CD4-positive, alpha-beta T cell (primary cell): ENCODE data around the gene LGSN. TPM values are rescaled to one million over a fixed set of nuclear protein-coding genes. Genes with fewer than 3 reads are reported as not detected.

Experiments
- ATAC-seq: fragments of 200-7000 bp; cut with Tn5 transposase; one replicate; pipeline ENCODE4 v1.10.0; 2022; ENCODE audit warnings: mild to moderate bottlenecking; ENCODE audit not compliant: poor library complexity
- CTCF ChIA-PET: fragments of 350-600 bp; sonication (Branson Sonifier 250); formaldehyde crosslinking; loops from one replicate; lab custom pipeline; 2021; ENCODE audit warnings: antibody characterized with exemption, inconsistent platforms; lab: Charles Lee
- POLR2A ChIA-PET: fragments of 350-600 bp; sonication (Branson Sonifier 250); formaldehyde crosslinking; loops from one replicate; lab custom pipeline; 2021; ENCODE audit warnings: antibody characterized with exemption, inconsistent platforms; lab: Charles Lee
- DNase-seq, 14 experiments: peaks; one replicate each; pipeline ENCODE4 v3.0.0-alpha.2; 2013 to 2020; ENCODE audit warnings: mixed read lengths in 2 of 14
- H3K27ac ChIP-seq, 2 donors: one replicate each; pipeline versions ENCODE4 v1.5.1 to v1.7.0; 2013; ENCODE audit warnings: low read length in 2 of 2, low read depth in 1 of 2, mild to moderate bottlenecking in 1 of 2
- H3K27me3 ChIP-seq, 2 experiments: 1 replicate in 1 of 2; 2 replicates in 1 of 2; pipeline versions ENCODE4 v1.6.1 to v1.7.0; 2013; ENCODE audit warnings: low read length in 2 of 2, control low read depth in 1 of 2, mild to moderate bottlenecking in 1 of 2, moderate library complexity in 1 of 2; ENCODE audit not compliant: insufficient read depth in 2 of 2, control insufficient read depth in 1 of 2
- H3K36me3 ChIP-seq: one replicate; pipeline ENCODE4 v1.6.1; 2013; ENCODE audit warnings: low read length, control low read depth; ENCODE audit not compliant: insufficient read depth
- H3K4me1 ChIP-seq: one replicate; pipeline ENCODE4 v1.6.1; 2013; ENCODE audit warnings: low read length, control low read depth; ENCODE audit not compliant: insufficient read depth
- H3K4me3 ChIP-seq: one replicate; pipeline ENCODE4 v1.5.1; 2013; ENCODE audit warnings: mild to moderate bottlenecking, low read length, moderate library complexity
- H3K9me3 ChIP-seq, 2 experiments: 1 replicate in 1 of 2; 2 replicates in 1 of 2; pipeline versions ENCODE4 v1.6.1 to v1.7.0; 2013; ENCODE audit warnings: low read length in 2 of 2, mild to moderate bottlenecking in 2 of 2, control low read depth in 1 of 2, moderate library complexity in 1 of 2; ENCODE audit not compliant: control insufficient read depth in 1 of 2, insufficient read depth in 1 of 2
- H3K27ac Mint-ChIP-seq: one replicate; pipeline ENCODE4 v1.8.0; 2020; ENCODE audit warnings: mixed read lengths
- H3K27me3 Mint-ChIP-seq: one replicate; pipeline ENCODE4 v1.8.0; 2021; ENCODE audit warnings: mixed read lengths
- H3K36me3 Mint-ChIP-seq: one replicate; pipeline ENCODE4 v1.8.0; 2021; ENCODE audit warnings: low read depth, mixed read lengths
- H3K4me1 Mint-ChIP-seq: one replicate; pipeline ENCODE4 v1.8.0; 2021; ENCODE audit warnings: low read depth, mixed read lengths
- H3K4me3 Mint-ChIP-seq: one replicate; pipeline ENCODE4 v1.8.0; 2020; ENCODE audit warnings: mild to moderate bottlenecking, mixed read lengths
- H3K9me3 Mint-ChIP-seq: one replicate; pipeline ENCODE4 v1.8.0; 2020; ENCODE audit warnings: mixed read lengths
- intact Hi-C, 2 experiments: fragments of 100-400 bp; cut with DNase I in 1 of 2; cut with micrococcal nuclease in 1 of 2; formaldehyde crosslinking; loops; one replicate each; pipeline versions ENCODE4 v1.15.1 to v1.9.0; 2023 to 2025; cut with DNase I, micrococcal nuclease
- total RNA-seq, 174 experiments: library from RNA in 2 of 174; stranded (reverse) in 2 of 174; gene quantifications; one replicate each; pipeline ENCODE4 v1.2.3 and lab custom pipeline; 2021 to 2026
- TF ChIP-seq, protein P1 (sequence below): fragments of 200-600 bp; IDR thresholded peaks from one replicate; pipeline ENCODE4 v1.8.0; 2022; ENCODE audit warnings: antibody characterized with exemption, mild to moderate bottlenecking

LGSN gene
- total RNA-seq, 2 experiments from 2014 or later = not detected

DNA sequence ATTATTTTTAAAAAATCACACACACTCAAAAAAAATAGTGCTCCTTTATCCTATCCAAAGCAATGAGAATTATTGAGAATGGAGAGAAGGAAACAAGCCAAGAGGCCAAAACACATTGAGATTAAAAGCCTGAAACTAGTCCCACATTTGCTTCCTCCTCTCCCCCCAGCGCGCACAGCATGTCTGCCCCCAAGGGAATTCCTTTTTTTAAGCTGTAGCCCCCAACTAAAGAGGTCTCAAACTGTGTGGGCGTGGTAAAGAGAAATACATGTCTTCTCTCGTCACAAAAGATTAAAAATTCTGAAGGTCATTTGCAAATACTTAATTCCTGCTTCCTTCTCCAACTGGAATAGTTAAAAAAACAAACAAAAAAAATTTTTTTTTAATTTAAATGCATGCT, 52.7 kb downstream of the LGSN start:
- no peak overlapping the region for H3K4me3 ChIP-seq
- intact Hi-C loops = no loop called here
- Mint-ChIP-seq H3K36me3 (no peaks in the 10 kb centered on the region), H3K27me3 (no peaks in the 10 kb centered on the region), H3K4me1 (no peaks in the 10 kb centered on the region), H3K9me3 (no peaks in the 10 kb centered on the region), H3K27ac (no peak overlapping the region), H3K4me3 (no peak overlapping the region)
- no peak for DNase-seq
- no peaks in the 10 kb centered on the region for H3K36me3 ChIP-seq
- no peaks in the 10 kb centered on the region for H3K27me3 ChIP-seq
- POLR2A ChIA-PET = no interaction called here
- no peaks in the 10 kb centered on the region for H3K9me3 ChIP-seq
- TF ChIP-seq, protein P1, sequence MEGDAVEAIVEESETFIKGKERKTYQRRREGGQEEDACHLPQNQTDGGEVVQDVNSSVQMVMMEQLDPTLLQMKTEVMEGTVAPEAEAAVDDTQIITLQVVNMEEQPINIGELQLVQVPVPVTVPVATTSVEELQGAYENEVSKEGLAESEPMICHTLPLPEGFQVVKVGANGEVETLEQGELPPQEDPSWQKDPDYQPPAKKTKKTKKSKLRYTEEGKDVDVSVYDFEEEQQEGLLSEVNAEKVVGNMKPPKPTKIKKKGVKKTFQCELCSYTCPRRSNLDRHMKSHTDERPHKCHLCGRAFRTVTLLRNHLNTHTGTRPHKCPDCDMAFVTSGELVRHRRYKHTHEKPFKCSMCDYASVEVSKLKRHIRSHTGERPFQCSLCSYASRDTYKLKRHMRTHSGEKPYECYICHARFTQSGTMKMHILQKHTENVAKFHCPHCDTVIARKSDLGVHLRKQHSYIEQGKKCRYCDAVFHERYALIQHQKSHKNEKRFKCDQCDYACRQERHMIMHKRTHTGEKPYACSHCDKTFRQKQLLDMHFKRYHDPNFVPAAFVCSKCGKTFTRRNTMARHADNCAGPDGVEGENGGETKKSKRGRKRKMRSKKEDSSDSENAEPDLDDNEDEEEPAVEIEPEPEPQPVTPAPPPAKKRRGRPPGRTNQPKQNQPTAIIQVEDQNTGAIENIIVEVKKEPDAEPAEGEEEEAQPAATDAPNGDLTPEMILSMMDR = no peak
- H3K27ac ChIP-seq = no peak overlapping the region
- CTCF ChIA-PET = no interaction called here
- no peak for ATAC-seq
- H3K4me1 ChIP-seq = no peaks in the 10 kb centered on the region

DNA sequence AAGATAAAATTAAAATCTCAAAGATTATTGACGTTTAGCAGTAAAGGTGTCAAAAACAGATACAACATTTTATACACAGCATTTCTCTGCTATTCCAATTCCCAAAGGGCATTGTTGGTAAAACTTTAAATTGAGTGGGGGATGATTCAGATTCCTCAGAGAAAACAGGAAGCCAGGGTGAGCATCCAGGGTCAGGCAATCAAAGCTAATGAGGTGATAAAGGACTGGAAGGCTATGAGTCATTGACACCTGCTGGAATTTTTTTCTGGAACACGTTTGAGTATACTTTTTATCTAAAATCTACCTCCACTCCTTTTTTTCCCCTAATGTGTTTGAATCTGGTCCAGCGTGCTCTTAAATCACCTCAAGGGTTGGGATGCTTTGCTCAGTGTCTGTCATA, 56.3 kb downstream of the LGSN start:
- Histone ChIP-seq H3K9me3 (no peaks in the 10 kb centered on the region), H3K4me3 (no peak overlapping the region), H3K36me3 (no peaks in the 10 kb centered on the region), H3K27me3 (no peaks in the 10 kb centered on the region), H3K27ac (no peak overlapping the region), H3K4me1 (no peaks in the 10 kb centered on the region)
- ChIA-PET CTCF (no interaction called here), POLR2A (interaction anchor here (0.7 kb wide), 1 partner anchor 1790 kb away, joined by 3 read pairs; no protein-coding TSS in a partner anchor)
- Mint-ChIP-seq H3K27ac (no peak overlapping the region), H3K4me1 (no peaks in the 10 kb centered on the region), H3K4me3 (no peak overlapping the region), H3K27me3 (no peaks in the 10 kb centered on the region), H3K36me3 (no peaks in the 10 kb centered on the region), H3K9me3 (no peaks in the 10 kb centered on the region)
- DNase-seq = no peak
- TF ChIP-seq, protein P1 = no peak
- intact Hi-C loops = no loop called here
- ATAC-seq = no peak

GRCh38 chr6:63261820-63262219, 58.0 kb downstream of the LGSN start:
- DNase-seq = no peak

More at GRCh38 chr6:63261820-63262219, 58.0 kb downstream of the LGSN start:
- Histone ChIP-seq H3K4me1 (no peaks in the 10 kb centered on the region), H3K9me3 (no peaks in the 10 kb centered on the region), H3K27me3 (no peaks in the 10 kb centered on the region), H3K27ac (no peak overlapping the region), H3K36me3 (no peaks in the 10 kb centered on the region), H3K4me3 (no peak overlapping the region)
- Mint-ChIP-seq H3K36me3 (no peaks in the 10 kb centered on the region), H3K27ac (no peak overlapping the region), H3K4me3 (no peak overlapping the region), H3K4me1 (no peaks in the 10 kb centered on the region), H3K27me3 (no peaks in the 10 kb centered on the region), H3K9me3 (no peaks in the 10 kb centered on the region)
- TF ChIP-seq, protein P1 = no peak
- ChIA-PET CTCF (no interaction called here), POLR2A (no interaction called here)
- ATAC-seq = no peak
- intact Hi-C loops = no loop called here
